Epithelial cell of proximal tubule (primary cell): Measurements from ENCODE around the gene KRTAP10-3. TPM values are rescaled to one million over a fixed set of nuclear protein-coding genes. Genes with fewer than 3 reads are reported as not detected.

Experiments used
- DNase-seq: peaks from one replicate; pipeline ENCODE4 v3.0.0-alpha.2; 2011; ENCODE audit warnings: low read depth
- H3K4me3 ChIP-seq: 2 replicates; pipeline ENCODE4 v1.5.1; 2011; ENCODE audit warnings: low read depth, mild to moderate bottlenecking, low read length
- CTCF ChIP-seq: conservative IDR thresholded peaks from 2 replicates; pipeline ENCODE4 v1.5.1; 2012; ENCODE audit warnings: low read depth, mild to moderate bottlenecking, low read length
- total RNA-seq: library from RNA; depleted of rRNA; stranded (reverse); fragments of >200 nt; gene quantifications from 2 replicates; pipeline ENCODE4 v1.2.3, GENCODE V29; 2015

KRTAP10-3 gene
- total RNA-seq, 1 donor from 2014 or later = not detected

- no peak for DNase-seq
- TF ChIP-seq CTCF = no peak
- H3K4me3 ChIP-seq = no peak overlapping the region
These were observed 9.7 kb downstream of the KRTAP10-3 start for GRCh38 chr21:44548922-44549321.

- no peak for DNase-seq
- no peak for TF ChIP-seq CTCF
- H3K4me3 ChIP-seq = no peak overlapping the region
These were observed 10.2 kb downstream of the KRTAP10-3 start for GRCh38 chr21:44548381-44548780.

- H3K4me3 ChIP-seq = no peak overlapping the region
- DNase-seq = no peak
- no peak for TF ChIP-seq CTCF
These were observed 10.8 kb downstream of the KRTAP10-3 start for GRCh38 chr21:44547656-44548331.

- TF ChIP-seq CTCF = no peak
- H3K4me3 ChIP-seq = no peak overlapping the region
- no peak for DNase-seq
These were observed 14.0 kb downstream of the KRTAP10-3 start for GRCh38 chr21:44544566-44544965.

- no peak overlapping the region for H3K4me3 ChIP-seq
- no peak for TF ChIP-seq CTCF
- no peak for DNase-seq
These were observed 15.9 kb downstream of the KRTAP10-3 start for GRCh38 chr21:44542716-44543115.

- no peak overlapping the region for H3K4me3 ChIP-seq
- TF ChIP-seq CTCF = no peak
- no peak for DNase-seq
These were observed 17.8 kb downstream of the KRTAP10-3 start for GRCh38 chr21:44540741-44541288.
